ENCODE measurements around the gene SEMA4C. TPM values are rescaled to one million over a fixed set of nuclear protein-coding genes. Genes with fewer than 3 reads are reported as not detected.

SEMA4C gene
- total and polyA plus RNA-seq, 2 of the 4 experiments (the other 2 are of a cell fraction): 15.8 to 24.3 TPM

- dilution Hi-C loops (cut with HindIII; ENCODE audit: low sequenced_read_pairs, unreplicated experiment) (no loop called here), intact Hi-C loops (cut with micrococcal nuclease) (no loop called here), in situ Hi-C loops (cut with MboI; ENCODE audit: low sequenced_read_pairs) (no loop called here)
- Histone ChIP-seq H2BK20ac (ENCODE audit: low read depth, low read length) (no peak overlapping the region), H3K27ac (ENCODE audit: insufficient read depth, low read length) (no peak overlapping the region), H4K8ac (ENCODE audit: low read depth in 2 of 2, low read length in 2 of 2) (no peak overlapping the region), H4K91ac (ENCODE audit: insufficient read depth, low read depth, low read length) (no peak overlapping the region), H4K5ac (ENCODE audit: low read depth, low read length) (no peak overlapping the region), H2BK5ac (ENCODE audit: low read depth, low read length, poor library complexity, severe bottlenecking) (no peak overlapping the region), H3K9ac (ENCODE audit: low read depth, low read length) (no peak overlapping the region), H3K4me3 (ENCODE audit: insufficient read depth, low read depth, low read length) (no peak overlapping the region), H3K27me3 (ENCODE audit: control insufficient read depth, insufficient read depth, low read length) (no peaks in the 10 kb centered on the region; the same call in 1 of the 2 replicates), H2AK5ac (ENCODE audit: low read depth, low read length) (no peak overlapping the region), H3K4me2 (ENCODE audit: low read depth, low read length) (no peak overlapping the region), H2BK15ac (ENCODE audit: low read depth, low read length) (no peak overlapping the region), H2BK120ac (ENCODE audit: low read depth, low read length) (no peak overlapping the region), H4K20me1 (ENCODE audit: insufficient read depth, low read length) (no peaks in the 10 kb centered on the region), H2AK9ac (replicated peaks; ENCODE audit: low read depth, low read length, poor library complexity) (no peak overlapping the region), H3K56ac (ENCODE audit: extremely low read depth, insufficient read depth, low read length) (no peak overlapping the region), H2AFZ (replicated peaks; ENCODE audit: low read length, poor library complexity) (no peak overlapping the region), H3K36me3 (ENCODE audit: control insufficient read depth, insufficient read depth, low read length) (no peaks in the 10 kb centered on the region), H3K23ac (ENCODE audit: low read depth, low read length) (no peak overlapping the region), H3K79me1 (ENCODE audit: low read depth in 1 of 2, low read length in 2 of 2) (no peaks in the 10 kb centered on the region), H3K18ac (ENCODE audit: low read depth, low read length) (no peak overlapping the region), H3K4me1 (ENCODE audit: control insufficient read depth, insufficient read depth, low read length) (peaks cover 3% of the 10 kb centered on the region; the same call in 1 of the 2 replicates), H3K9me1 (ENCODE audit: insufficient read depth, low read length) (no peaks in the 10 kb centered on the region), H3K14ac (replicated peaks; ENCODE audit: low read depth, low read length) (no peak overlapping the region), H3K4ac (ENCODE audit: low read depth, low read length) (no peak overlapping the region), H3K9me3 (ENCODE audit: control insufficient read depth, insufficient read depth, low read length) (no peaks in the 10 kb centered on the region)
- CTCF ChIA-PET: no interaction called here
- TF ChIP-seq CEBPB (IDR thresholded peaks at IDR 0.05; ENCODE audit: low read depth, low read length) (no peak), CHD1 (IDR thresholded peaks at IDR 0.05; ENCODE audit: low read depth, low read length) (no peak), BHLHE40 (IDR thresholded peaks at IDR 0.05; ENCODE audit: low read depth, low read length) (no peak), SMC3 (IDR thresholded peaks at IDR 0.05; ENCODE audit: low read depth, low read length) (no peak), RFX5 (IDR thresholded peaks at IDR 0.05; ENCODE audit: low read depth, low read length) (no peak), FOS (IDR thresholded peaks at IDR 0.05; ENCODE audit: low read depth, low read length) (no peak), NFE2L2 (IDR thresholded peaks at IDR 0.05; ENCODE audit: low read depth, low read length) (no peak), MAFK (IDR thresholded peaks at IDR 0.05; ENCODE audit: low read depth, low read length) (no peak), RAD21 (IDR thresholded peaks at IDR 0.05; ENCODE audit: low read length) (no peak), MXI1 (IDR thresholded peaks at IDR 0.05; ENCODE audit: borderline replicate concordance, low read depth, low read length) (no peak), RCOR1 (IDR thresholded peaks at IDR 0.05; ENCODE audit: insufficient replicate concordance, low read length) (no peak)
- TF ChIP-seq, protein P1, sequence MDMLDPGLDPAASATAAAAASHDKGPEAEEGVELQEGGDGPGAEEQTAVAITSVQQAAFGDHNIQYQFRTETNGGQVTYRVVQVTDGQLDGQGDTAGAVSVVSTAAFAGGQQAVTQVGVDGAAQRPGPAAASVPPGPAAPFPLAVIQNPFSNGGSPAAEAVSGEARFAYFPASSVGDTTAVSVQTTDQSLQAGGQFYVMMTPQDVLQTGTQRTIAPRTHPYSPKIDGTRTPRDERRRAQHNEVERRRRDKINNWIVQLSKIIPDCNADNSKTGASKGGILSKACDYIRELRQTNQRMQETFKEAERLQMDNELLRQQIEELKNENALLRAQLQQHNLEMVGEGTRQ (IDR thresholded peaks at IDR 0.05; ENCODE audit: low read depth, low read length): no peak
- TF ChIP-seq, protein P2, sequence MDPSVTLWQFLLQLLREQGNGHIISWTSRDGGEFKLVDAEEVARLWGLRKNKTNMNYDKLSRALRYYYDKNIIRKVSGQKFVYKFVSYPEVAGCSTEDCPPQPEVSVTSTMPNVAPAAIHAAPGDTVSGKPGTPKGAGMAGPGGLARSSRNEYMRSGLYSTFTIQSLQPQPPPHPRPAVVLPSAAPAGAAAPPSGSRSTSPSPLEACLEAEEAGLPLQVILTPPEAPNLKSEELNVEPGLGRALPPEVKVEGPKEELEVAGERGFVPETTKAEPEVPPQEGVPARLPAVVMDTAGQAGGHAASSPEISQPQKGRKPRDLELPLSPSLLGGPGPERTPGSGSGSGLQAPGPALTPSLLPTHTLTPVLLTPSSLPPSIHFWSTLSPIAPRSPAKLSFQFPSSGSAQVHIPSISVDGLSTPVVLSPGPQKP (IDR thresholded peaks at IDR 0.05; ENCODE audit: borderline replicate concordance, low read depth, low read length): no peak
- TF ChIP-seq, protein P3, sequence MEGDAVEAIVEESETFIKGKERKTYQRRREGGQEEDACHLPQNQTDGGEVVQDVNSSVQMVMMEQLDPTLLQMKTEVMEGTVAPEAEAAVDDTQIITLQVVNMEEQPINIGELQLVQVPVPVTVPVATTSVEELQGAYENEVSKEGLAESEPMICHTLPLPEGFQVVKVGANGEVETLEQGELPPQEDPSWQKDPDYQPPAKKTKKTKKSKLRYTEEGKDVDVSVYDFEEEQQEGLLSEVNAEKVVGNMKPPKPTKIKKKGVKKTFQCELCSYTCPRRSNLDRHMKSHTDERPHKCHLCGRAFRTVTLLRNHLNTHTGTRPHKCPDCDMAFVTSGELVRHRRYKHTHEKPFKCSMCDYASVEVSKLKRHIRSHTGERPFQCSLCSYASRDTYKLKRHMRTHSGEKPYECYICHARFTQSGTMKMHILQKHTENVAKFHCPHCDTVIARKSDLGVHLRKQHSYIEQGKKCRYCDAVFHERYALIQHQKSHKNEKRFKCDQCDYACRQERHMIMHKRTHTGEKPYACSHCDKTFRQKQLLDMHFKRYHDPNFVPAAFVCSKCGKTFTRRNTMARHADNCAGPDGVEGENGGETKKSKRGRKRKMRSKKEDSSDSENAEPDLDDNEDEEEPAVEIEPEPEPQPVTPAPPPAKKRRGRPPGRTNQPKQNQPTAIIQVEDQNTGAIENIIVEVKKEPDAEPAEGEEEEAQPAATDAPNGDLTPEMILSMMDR (conservative IDR thresholded peaks at IDR 0.05; ENCODE audit: low read depth, low read length): no peak
- ATAC-seq (ENCODE audit: low read depth) (no peak), DNase-seq (no peak)
- no TSS peak for BruUV-seq (replicated peaks)
- 83% methylated on average over 1 of the region's 4 CpGs; no CpG with 5 or more reads in 1 of the 2 experiments for WGBS, 2 experiments (ENCODE audit: extremely low coverage in 2 of 2, insufficient read length in 1 of 2)
- POLR2A ChIA-PET (ENCODE audit: unreplicated experiment): no interaction called here
These were observed 29.5 kb upstream of the SEMA4C start for GRCh38 chr2:96899413-96899741.
